A673 (cell line): ENCODE data around the gene ASXL1.

Source experiments
- CTCF ChIP-seq: fragments of 300-800, 200-600 bp; sonication (generic); conservative IDR thresholded peaks from 2 replicates; pipeline ENCODE4 v1.5.1; 2017; ENCODE audit warnings: low read depth, mild to moderate bottlenecking, antibody characterized with exemption, low read length, moderate library complexity, mixed read lengths
- EZH2 ChIP-seq: fragments of 200-600 bp; sonication (generic); IDR thresholded peaks from 2 replicates; pipeline ENCODE4 v1.6.1; 2017; ENCODE audit warnings: borderline replicate concordance, low read depth, mild to moderate bottlenecking, mixed read lengths, antibody characterized with exemption, low read length; ENCODE audit not compliant: poor library complexity, severe bottlenecking

- TF ChIP-seq CTCF (no peak), EZH2 (no peak)
Observed at GRCh38 chr20:32427996-32428395, 69.9 kb downstream of the ASXL1 start.
